DLD1 (cell line): ENCODE data around the gene RAB24.
"Not testable (repeated sequence)": the region's sequence is repeated elsewhere in the genome, so short reads cannot be mapped to it uniquely, and the experiment has no call there.

Experiments
- in situ Hi-C: cut with HindIII; loops from 2 replicates; pipeline ENCODE4 v1.10.0; 2017; ENCODE audit warnings: low sequenced_read_pairs

Gene RAB24

GRCh38 chr5:177311723-177312648 is 8.5 kb upstream of the RAB24 start, which contains the start of gene MXD3:
TSS of gene MXD3 (minus strand) at chr5:177311898. CDS start at chr5:177311830, 68 bp downstream.
- in situ Hi-C loops: no loop called here

DNA sequence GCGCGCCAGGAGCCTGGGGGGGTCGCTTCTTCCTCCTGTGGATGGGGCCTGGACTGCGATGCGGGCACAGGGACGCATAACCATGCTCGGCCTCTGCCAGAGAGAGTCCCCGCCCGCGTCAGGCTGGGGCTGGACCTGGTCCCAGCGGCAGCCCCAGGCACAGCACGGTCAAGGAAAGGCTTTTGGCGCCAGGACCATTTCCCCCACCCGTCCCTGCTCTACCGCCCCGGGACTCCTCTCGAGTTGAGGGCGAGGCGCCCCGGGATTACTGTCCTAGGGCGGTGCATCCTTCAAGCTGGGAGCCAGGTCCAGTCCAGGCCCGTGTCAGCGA is 7.8 kb upstream of the RAB24 start:
- in situ Hi-C loops: no loop called here

DNA sequence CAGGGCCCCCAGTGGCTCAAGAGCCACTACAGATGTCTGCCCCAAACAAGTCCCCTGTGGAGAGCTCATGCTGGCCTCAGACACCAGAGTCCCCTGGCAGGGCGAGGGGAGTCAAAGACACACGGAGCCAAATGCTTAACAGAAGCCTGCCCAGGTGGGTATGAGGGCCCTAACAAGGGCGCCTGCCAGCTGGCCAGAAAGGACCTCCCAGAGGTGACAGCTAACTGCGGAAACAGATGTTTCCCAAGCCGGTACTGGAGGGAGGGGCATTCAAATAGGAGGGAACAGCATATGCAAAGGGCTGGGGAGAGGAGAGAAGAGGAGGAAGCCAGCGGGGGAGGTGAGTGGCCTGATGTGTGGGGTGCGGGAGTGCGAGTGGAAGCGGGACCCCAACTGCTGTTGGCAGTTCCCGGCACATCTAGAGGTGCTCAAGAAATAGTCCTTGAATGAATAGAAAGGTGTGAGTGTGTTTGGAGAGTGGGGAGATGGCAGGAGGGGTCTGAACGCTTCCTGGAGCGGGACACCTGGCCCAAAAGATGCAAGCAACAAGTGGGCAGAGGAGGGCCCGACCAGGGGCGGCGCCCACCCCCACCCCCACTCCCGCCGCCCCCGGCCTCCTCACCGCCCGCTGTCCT is 7.4 kb upstream of the RAB24 start:
- in situ Hi-C loops: no loop called here

GRCh38 chr5:177310332-177310731 is 6.8 kb upstream of the RAB24 start:
- in situ Hi-C loops: no loop called here

DNA sequence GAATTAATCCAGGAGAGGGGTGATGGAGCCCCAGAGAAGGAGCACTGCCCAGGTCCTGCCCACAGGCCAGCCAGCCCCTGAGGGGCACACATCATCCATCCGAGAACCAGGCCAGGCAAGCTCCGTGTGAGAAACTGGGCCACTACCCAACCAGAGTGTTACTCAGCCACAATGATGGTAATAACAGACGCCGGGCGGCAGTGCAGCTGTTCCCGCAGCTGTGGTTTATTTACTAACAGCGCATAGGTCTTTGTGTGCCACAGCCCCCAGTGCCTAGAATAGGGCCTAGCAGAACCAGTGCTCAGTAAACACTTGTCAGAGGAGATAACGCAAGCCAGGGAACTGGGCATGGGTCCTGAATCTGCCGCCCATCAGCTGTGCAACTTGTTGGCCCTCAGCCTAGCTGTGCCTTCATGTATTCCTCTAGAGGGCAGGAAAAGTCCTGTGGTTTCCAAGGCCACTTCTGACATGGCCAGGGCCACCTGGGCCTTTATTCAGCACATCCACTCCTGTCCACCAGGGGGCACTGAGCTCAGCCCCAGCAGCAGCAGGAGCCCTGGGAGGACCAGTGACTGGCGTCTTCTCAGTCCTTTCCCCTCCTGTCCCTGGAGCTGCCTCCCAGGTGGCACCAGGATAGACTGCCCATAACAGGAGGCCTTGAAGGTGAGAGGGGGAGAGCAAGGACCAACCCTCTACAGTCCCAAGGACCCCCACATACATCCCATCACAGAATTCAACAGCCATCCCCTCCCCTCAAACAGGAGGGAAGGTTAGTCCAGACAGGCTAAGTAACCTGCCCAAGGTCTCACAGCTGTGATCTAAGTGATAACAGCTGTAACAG is 6.1 kb upstream of the RAB24 start:
- in situ Hi-C loops: no loop called here

- in situ Hi-C loops: no loop called here
Measured at GRCh38 chr5:177308740-177309139, 5.2 kb upstream of the RAB24 start.

DNA sequence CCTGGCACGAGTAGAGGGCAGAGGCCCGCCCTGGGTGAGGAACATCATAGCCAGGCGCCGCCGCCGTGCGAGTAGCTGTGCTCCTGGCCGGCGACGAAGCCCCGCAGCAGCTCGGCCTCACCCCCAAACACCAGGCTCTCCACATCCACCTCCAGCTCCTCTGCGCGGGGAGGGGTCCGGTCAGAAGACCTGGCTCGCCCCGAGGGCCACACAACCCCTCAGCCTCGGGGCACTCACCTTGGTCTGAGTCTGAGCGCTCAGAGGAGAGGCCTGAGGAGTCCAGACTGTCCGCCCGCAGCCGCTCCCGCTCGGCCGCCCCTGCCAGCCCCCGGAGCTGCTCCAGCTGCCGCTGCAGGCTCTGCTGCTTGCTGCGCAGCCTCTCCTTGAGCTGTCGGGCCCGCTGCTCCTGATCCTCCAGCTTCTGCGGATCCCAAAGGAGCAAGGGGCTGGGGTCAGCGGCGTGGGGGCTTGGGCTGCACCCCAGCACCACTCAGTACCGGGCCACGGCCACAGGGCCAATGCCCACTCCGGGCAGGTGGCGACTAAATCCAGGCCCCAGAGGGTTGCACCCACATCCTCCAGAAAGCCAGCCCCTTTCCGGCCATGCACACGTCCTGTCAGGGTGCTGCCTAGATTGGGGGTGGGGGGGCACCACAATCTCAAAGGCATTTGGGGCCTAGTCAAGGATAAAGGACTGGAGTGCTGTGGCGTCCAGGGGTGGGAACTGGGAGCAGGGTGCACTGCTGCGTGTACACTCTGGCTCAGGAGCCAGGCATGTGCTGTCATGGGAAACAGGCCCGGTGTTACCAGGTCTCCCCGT is 4.2 kb upstream of the RAB24 start:
- in situ Hi-C loops: no loop called here

DNA sequence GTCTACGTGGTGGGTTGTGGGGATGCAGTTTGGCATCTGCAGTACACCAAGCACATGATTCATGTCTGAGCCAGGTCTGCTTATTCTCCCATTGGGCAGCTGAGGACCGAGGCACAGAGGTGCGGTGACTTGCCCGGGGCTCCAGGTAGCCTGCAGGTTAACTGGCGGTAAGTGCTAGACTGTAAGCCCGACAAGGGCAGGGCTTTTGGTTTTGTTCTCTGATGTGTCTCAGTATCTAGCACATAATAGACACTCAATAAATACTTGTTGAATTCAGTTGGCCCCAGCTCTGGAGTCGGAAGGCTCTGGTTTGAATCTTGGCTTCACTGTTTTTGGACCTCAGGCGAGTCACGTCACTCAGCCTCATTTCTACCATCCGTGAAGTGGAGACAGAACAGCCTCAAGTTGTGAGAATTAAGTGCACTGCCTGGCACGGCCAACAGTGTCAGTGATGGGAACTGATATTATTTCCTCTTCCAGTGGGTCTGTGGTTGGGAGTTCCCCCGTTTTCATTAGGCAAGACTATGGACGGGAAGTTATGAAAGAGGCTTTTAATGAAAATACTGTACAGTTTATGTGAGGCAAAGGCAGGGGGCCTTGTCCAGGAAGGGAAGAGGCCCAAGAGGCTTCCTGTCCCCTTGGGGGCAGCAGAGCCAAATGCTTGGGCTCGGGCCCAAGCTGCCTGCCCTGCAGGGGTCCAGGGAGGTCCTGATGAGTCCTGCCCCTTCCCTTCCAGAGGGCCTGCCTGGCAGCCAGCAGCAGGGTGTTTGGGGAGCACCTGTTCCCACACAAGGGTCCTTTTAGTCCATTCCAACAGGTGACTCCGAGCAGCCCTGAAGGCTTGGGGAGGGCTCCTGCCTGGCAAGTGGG is 3.4 kb upstream of the RAB24 start:
- in situ Hi-C loops: no loop called here

DNA sequence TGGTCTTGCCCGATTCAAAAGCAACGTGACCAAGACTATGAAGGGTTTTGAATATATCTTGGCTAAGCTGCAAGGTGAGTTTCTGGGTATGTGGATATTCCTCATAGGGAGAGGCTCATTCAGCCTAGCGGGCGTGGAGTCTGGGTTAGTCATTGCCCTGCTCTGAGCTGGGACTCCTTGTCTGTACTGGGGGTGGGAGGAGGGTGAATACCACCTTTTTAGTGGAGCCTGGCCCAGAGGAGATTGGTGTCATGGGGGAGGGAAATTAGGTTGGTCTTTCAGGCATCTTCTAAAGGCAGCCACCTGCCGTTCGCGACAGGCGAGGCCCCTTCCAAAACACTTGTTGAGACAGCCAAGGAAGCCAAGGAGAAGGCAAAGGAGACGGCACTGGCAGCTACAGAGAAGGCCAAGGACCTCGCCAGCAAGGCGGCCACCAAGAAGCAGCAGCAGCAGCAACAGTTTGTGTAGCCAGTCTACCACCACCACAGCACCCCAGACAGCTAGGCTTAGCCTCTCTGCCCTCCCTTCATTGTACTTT is 2.7 kb upstream of the RAB24 start:
- in situ Hi-C loops: not testable (repeated sequence)

DNA sequence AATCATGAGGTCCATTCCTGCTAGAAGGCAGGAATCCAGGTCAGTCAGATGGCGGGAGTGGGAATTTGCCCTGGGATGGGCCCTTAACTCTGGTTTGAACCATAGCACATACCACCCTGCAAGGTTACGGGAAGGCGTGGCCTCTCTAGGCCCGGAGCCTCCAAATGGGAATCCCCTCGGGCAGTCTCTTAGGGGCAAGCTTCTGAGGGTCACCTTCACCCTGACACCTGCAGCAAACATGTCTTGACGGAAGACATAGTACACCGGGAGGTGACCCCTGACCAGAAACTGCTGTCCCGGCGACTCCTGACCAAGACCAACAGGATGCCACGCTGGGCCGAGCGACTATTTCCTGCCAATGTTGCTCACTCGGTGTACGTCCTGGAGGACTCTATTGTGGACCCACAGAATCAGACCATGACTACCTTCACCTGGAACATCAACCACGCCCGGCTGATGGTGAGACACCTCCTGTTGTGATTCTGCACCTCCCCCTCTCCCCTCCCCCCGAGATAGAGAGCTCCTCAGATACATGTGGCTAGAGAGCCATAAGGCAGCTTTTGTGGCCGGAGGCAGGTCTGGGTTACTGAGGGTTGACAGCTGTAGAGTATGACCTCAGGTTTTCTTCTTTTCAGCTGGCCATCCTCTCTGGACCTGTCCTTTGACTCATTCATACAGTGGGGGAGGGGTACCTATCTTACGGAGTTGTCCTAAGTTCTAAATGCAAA is 1.0 kb upstream of the RAB24 start:
- in situ Hi-C loops: no loop called here

- in situ Hi-C loops: no loop called here
Measured at GRCh38 chr5:177303925-177304391, 439 bp upstream of the RAB24 start.

DNA sequence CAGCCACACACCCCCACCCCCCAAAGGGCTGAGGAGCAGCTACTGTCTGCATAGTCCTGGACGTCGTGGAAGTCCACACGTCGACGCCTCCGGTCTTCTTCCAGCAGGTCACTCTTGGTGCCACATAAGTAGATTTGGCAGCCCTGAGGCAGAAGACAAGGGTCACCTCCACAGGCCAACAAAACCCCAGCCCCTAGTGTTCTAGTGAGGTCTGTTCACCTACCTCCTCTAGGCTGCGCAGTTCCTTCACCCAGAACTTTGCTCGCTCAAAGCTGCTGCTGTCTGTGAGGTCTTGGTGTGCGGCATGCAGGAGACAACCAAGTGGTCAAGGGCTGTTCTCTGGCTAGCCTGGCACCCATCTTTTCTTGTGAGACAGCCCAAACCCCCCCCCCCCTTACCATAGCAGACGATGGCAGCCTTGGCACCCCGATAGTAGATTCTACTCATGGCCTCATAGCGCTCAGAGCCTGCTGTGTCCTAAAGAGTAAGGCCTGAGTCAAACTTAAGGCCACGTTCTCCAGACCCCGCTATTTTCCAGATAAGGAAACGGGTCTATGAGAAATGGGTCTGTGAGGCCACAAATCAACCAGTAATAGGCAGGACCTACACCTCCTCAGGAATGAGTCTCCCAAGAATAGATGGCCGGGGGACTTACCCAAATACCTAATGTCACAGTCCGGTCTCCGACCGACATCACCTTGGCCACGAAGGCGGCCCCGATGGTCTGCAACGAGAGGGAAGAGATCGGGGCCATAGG is 987 bp downstream of the RAB24 start:
- in situ Hi-C loops: no loop called here

DNA sequence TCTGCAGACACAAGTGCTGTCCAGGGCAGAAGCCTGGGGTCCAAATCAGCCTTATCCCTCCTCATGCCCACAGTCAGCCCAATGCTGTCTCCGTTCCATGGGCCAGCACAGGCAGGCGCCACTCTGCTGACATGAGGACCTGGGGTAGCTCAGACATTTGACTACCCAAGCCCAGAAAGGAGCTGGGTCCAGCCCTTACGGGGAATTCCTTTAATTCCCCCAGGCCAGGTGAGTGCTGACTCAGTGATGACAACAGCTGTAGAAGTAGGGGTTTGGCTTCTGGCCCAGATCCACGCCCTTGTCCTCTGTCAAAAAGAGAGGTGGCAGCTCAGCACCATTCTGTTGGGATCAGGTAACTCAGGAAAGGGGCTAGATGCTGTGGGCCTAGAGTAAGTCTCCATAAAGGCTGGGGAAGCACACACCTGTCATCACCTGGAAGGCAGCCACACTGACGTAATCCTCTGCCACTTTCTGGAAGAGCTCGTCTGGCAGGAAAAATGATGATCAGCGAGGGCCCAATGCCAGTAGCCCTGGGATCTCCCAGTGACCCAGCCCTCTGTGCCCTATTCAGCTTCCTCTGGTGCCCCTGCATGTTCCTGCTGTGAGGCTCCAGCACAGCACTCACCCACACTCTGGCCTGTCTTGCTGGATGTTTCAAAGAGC is 1.9 kb downstream of the RAB24 start:
- in situ Hi-C loops: no loop called here

- in situ Hi-C loops: no loop called here
Measured at GRCh38 chr5:177300951-177301350, 2.6 kb downstream of the RAB24 start.

- in situ Hi-C loops: no loop called here
Measured at GRCh38 chr5:177300236-177300880, 3.2 kb downstream of the RAB24 start.

GRCh38 chr5:177299697-177300096 is 3.8 kb downstream of the RAB24 start:
- in situ Hi-C loops: no loop called here

DNA sequence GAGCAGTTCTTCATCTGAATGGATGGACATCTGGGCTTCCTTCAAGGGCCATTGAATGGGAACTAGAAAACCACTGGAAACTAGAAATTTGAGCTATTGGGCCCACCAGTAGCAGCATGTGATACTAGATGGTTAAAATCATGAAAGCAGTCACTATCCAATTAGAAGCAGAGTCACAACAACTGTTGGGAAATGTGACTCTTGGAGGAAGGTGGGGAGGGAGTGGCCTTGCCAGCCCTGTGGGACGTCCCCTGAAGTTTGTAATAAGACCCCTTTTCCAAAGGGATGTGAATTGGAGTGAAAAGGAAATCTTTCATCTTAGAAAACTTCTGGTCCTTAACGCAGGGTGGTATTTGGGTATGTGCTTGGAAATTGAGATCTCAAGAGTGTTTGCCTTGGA is 5.6 kb downstream of the RAB24 start:
- in situ Hi-C loops: no loop called here
